HG03045 (cell line): ENCODE measurements around the gene RERE.

Source experiments
- ATAC-seq: cut with Tn5 transposase; IDR thresholded peaks from one replicate; pipeline ENCODE4 v1.9.1; 2021; ENCODE audit warnings: mild to moderate bottlenecking, moderate library complexity; ENCODE audit not compliant: unreplicated experiment

Gene RERE

GRCh38 chr1:8671306-8671917 is 146.0 kb downstream of the RERE start:
- no peak for ATAC-seq

- no peak for ATAC-seq
Observed at GRCh38 chr1:8670371-8670818, 147.0 kb downstream of the RERE start.

GRCh38 chr1:8669606-8670335 is 147.7 kb downstream of the RERE start:
- no peak for ATAC-seq

- ATAC-seq, result no peak
Observed at GRCh38 chr1:8667869-8668594, 149.4 kb downstream of the RERE start.

GRCh38 chr1:8666389-8667167 is 150.9 kb downstream of the RERE start:
- ATAC-seq, result no peak

- ATAC-seq, result no peak
Observed at GRCh38 chr1:8665833-8666232, 151.6 kb downstream of the RERE start.

- no peak for ATAC-seq
Observed at GRCh38 chr1:8664887-8665286, 152.6 kb downstream of the RERE start.

DNA sequence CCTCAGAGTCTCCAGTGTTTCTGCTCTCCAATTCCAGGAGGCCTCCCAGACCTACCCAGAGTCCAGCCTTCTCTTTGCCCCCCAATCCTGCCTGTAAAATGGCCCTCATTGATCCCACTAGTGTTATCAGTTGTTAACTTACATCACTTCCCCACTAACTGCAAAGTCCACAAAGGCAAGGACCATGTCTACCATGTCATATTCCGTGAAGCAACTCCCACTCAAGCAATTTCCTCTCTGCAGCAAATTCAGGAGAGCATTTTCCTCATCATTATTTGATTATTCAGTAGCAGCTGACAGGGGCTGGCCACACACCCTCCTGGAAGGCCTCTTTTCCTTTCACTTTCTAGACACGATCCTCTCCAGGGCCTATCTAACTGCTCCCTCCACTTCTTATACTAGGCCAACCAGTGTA is 153.5 kb downstream of the RERE start:
- ATAC-seq, result peak; percentile 52

- ATAC-seq, result no peak
Observed at GRCh38 chr1:8663090-8663802, 154.2 kb downstream of the RERE start.

GRCh38 chr1:8662380-8663072 is 154.9 kb downstream of the RERE start:
- ATAC-seq, result no peak

GRCh38 chr1:8661185-8662110 is 156.0 kb downstream of the RERE start:
- no peak for ATAC-seq

GRCh38 chr1:8660411-8660828 is 157.0 kb downstream of the RERE start:
- no peak for ATAC-seq

DNA sequence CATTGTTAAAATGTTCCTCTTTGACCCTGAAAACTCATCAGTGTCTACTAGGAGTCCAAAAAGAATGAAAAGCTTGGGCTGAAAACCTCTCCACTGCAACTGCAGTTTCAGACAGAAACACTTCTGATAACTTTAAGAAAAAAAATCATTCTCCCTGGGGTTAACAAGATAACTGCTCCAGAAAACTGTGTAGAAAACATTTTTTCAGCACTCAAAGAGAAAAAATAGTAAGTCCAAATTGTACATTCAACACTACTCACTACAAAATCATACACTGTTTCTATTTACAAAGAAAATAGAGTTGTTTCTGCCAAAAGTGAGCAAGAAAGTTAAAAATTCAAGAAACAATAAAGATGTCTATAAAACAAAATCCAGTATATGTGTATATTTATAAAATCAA is 157.8 kb downstream of the RERE start:
- ATAC-seq, result no peak

DNA sequence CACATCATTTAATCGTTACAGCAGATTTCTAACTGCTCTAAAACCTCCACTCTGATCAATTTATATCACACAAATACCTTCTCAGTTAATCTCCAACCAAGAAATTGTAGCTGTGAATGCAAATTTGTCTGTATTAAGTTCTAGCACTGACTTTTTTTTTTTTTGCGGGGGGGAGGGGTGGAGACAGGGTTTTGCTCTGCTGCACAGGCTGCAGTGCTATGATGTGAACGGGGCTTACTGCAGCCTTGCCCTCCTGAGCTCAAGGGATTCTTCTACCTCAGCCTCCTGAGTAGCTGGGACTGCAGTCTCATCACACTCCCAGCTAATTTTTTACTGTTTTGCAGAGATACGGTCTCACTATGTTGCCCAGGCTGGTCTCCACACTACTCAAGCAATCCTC is 163.6 kb downstream of the RERE start:
- no peak for ATAC-seq

DNA sequence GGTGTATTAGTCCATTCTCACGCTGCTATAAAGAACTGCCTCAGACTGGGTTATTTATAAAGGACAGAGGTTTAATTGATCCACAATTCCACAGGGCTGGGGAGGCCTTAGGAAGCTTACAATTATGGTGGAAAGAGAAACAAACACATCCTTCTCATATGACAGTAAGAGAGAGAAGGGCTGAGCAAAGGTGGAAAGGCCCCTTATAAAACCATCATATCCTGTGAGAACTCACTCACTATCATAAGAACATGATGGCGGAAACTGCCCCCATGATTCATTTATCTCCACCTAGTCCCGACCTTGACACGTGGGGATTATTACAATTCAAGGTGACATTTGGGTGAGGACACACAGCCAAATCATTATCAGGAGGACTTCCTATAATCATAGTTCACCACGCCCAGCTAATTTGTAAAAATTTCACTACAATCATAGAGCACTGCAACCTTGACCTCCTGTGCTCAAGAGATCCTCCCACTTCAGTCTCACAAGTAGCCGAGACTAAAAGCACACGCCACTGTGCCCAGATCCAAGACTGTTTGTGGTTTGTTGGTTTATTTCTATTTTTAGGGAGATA is 164.9 kb downstream of the RERE start:
- no peak for ATAC-seq

- ATAC-seq, result no peak
Observed at GRCh38 chr1:8651962-8652361, 165.5 kb downstream of the RERE start.

DNA sequence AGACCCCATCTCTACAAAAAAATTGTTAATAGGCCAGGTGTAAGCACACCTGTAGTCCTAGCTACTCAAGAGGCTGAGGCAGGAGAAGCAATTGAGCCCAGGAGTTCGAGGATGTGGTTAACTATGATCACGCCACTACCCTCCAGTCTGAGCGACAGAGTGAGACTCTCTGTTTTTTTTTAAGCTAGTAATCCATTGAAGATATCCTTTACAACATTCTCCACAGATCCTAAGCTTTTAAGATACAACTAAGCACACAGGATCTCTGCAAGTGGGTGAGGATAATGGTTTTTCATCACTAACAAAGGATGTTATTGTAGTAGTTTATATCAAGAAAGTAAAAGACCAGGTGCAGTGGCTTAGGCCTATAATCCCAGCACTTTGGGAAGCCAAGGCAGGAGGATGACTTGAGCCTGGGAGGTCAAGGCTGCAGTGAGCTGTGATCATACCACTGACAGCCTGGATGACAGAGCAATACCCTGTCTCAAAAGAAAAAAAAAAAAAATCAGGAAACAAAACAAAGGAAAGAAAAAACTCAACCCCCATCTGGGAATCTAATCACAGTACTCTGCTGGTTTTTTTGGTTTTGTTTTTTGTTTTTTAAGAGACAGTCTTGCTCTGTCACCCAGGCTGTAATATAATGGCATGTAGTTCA is 166.1 kb downstream of the RERE start:
- ATAC-seq, result no peak

DNA sequence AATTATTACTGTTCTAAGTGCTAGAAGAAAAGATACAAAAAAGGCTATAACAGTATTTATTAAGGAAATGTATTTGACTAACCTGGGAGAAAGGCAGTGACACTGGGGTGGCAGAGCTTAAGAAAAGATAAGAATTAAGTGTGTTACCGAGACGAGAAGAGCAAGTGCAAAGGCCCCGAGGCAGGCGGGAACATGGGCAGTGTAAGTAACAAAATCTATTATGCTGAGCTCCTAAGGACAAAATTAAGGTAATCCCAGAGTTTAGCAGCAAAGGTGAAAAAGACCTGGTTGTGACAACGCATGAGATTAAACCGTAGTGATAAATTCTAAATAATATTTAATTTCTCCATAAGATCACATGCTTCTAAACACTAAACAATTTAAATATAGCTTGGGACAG is 167.6 kb downstream of the RERE start:
- ATAC-seq, result no peak
